Measurements from ENCODE around the gene MSMB. TPM values are rescaled to one million over a fixed set of nuclear protein-coding genes. Genes with fewer than 3 reads are reported as not detected.

The MSMB gene
- total RNA-seq, 6 experiments from 2014 or later, result 0.65 TPM; not detected in 5

DNA sequence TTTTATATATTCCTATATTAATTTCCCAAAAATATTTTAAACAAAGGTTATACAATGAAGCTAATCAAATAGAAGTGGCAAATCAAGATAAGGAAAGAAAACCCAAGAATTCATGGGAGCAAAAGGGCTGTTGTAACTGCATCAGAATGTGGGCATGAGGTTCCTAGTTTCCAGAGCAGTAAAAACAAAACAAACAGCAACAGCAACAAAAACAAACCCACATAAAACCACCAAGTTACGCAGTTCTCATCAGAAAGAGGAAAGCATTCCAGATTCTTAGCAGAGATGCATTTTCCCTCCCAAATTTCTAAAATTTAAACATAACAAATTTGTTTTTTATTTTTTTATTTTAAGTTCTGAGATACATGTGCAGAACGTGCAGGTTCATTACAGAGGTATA lies 34.8 kb upstream of the MSMB start:
- H3K36me3 Mint-ChIP-seq (ENCODE audit: low read depth), result no peaks in the 10 kb centered on the region
- peaks cover 16% of the 10 kb centered on the region for H3K27me3 Mint-ChIP-seq (ENCODE audit: insufficient read depth)
- DNase-seq, result no peak
- peaks cover 7% of the 10 kb centered on the region; the same call in 1 of the 2 replicates for H3K9me3 Mint-ChIP-seq
- no peak overlapping the region for H3K27ac Mint-ChIP-seq
- H3K4me3 Mint-ChIP-seq, result no peak overlapping the region
- H3K4me1 Mint-ChIP-seq (ENCODE audit: low read depth), result peaks cover 24% of the 10 kb centered on the region
- TF ChIP-seq, protein P1, sequence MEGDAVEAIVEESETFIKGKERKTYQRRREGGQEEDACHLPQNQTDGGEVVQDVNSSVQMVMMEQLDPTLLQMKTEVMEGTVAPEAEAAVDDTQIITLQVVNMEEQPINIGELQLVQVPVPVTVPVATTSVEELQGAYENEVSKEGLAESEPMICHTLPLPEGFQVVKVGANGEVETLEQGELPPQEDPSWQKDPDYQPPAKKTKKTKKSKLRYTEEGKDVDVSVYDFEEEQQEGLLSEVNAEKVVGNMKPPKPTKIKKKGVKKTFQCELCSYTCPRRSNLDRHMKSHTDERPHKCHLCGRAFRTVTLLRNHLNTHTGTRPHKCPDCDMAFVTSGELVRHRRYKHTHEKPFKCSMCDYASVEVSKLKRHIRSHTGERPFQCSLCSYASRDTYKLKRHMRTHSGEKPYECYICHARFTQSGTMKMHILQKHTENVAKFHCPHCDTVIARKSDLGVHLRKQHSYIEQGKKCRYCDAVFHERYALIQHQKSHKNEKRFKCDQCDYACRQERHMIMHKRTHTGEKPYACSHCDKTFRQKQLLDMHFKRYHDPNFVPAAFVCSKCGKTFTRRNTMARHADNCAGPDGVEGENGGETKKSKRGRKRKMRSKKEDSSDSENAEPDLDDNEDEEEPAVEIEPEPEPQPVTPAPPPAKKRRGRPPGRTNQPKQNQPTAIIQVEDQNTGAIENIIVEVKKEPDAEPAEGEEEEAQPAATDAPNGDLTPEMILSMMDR (IDR thresholded peaks at IDR 0.05), result no peak

DNA sequence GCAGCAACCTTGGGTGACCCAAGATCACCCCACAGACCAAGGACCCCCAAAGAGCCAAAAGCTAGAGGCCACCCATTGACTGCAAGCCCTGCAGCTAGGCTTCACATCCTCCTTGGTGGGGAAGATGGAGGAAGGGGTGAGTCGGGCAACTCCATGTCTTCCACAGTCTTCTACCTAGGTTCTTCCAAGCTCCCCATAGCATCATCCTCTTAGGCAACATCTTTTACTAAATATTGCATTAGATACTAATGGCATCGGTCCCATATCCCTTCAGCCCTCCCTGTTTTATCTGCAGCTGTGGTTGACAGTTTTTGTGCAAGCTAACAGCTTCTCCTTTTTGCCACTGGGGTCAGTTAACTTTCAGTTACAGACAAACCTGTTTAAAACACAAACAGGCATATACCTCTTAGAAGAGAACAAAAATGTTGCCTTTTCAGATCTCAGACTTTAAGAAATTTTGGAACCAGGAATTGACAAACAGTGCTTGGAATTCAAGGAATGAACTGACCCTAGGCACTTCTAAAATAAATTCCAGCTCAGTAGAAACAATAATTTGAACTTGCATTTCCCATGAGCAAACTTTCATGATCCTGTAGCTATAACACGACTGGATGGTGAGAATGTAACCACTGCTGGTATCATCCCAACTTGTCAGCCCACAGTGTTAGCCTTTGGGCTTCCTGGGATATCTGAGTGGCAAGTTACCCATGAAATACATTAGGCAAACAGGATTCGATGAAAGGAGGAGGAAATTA lies 33.9 kb upstream of the MSMB start:
- TF ChIP-seq, protein P1 (IDR thresholded peaks at IDR 0.05), result no peak

DNA sequence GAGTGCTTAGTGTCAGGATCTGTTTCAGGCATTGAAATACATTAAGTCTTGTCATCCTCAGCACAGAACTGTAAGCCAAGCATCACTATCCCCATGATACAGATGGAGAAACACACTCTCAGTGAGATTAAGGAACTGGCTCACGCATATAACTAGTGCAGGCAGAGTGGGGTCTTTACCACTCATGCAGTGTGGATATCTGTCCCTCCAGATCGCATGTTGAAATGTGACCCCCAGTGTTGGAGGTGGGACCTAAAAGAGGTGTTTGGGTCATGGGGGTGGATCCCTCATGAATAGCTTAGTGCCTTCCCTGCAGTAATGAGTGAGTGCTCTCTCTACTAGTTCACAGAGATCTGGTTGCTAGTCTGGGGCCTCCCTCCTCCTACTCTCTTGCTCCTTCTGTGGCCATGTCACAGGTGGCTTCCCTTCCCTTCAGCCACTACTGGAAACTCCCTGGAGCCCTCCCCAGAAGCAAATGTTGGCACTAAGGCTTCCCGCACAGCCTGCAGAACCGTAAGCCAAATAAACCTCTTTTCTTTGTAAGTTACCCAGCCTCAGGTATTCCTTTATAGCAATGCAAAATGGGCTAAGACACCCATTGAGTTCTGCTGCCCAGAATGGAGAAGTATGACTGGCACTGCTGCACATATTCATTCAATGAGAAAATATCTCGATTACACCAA lies 31.8 kb upstream of the MSMB start:
- H3K9me3 Mint-ChIP-seq, result peaks cover 7% of the 10 kb centered on the region; the same call in 1 of the 2 replicates
- H3K36me3 Mint-ChIP-seq (ENCODE audit: low read depth), result no peaks in the 10 kb centered on the region
- no peak for DNase-seq

More for the DNA sequence above, 33.9 kb upstream of the MSMB start:
- Mint-ChIP-seq H3K4me1 (ENCODE audit: low read depth) (peaks cover 24% of the 10 kb centered on the region), H3K36me3 (ENCODE audit: low read depth) (no peaks in the 10 kb centered on the region), H3K27ac (no peak overlapping the region), H3K27me3 (ENCODE audit: insufficient read depth) (peaks cover 16% of the 10 kb centered on the region), H3K9me3 (peaks cover 7% of the 10 kb centered on the region; the same call in 1 of the 2 replicates), H3K4me3 (no peak overlapping the region)
- DNase-seq, result no peak

DNA sequence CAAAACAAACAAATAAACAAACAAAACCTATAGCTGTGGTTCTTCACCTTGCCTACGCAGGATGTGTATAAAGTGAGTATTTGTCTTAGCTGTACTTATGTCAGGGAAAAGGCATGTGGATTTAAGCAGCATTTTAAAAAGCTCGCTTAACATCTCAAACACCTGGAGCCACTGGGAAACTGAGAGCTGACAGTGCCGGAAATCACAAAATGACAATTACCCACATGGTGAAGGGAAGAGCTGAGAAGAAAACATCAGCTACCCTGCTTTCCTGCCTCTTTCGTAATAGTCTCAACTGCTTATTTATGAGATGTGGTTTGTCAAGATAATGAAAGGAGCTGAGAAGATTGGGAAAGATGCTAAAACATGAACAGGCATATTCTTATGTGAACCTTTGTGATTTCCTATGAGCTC lies 31.1 kb upstream of the MSMB start:
- H3K9me3 Mint-ChIP-seq, result peaks cover 2% of the 10 kb centered on the region; the same call in 1 of the 2 replicates
- TF ChIP-seq, protein P1 (IDR thresholded peaks at IDR 0.05), result no peak
- H3K4me3 Mint-ChIP-seq, result no peak overlapping the region
- peaks cover 16% of the 10 kb centered on the region for H3K4me1 Mint-ChIP-seq (ENCODE audit: low read depth)
- no peaks in the 10 kb centered on the region for H3K36me3 Mint-ChIP-seq (ENCODE audit: low read depth)
- no peak for DNase-seq
- peaks cover 17% of the 10 kb centered on the region for H3K27me3 Mint-ChIP-seq (ENCODE audit: insufficient read depth)
- H3K27ac Mint-ChIP-seq, result no peak overlapping the region

More for the DNA sequence above, 31.8 kb upstream of the MSMB start:
- H3K27ac Mint-ChIP-seq, result no peak overlapping the region
- TF ChIP-seq, protein P1 (IDR thresholded peaks at IDR 0.05), result no peak
- H3K4me3 Mint-ChIP-seq, result no peak overlapping the region
- peaks cover 16% of the 10 kb centered on the region for H3K4me1 Mint-ChIP-seq (ENCODE audit: low read depth)
- H3K27me3 Mint-ChIP-seq (ENCODE audit: insufficient read depth), result peaks cover 22% of the 10 kb centered on the region

DNA sequence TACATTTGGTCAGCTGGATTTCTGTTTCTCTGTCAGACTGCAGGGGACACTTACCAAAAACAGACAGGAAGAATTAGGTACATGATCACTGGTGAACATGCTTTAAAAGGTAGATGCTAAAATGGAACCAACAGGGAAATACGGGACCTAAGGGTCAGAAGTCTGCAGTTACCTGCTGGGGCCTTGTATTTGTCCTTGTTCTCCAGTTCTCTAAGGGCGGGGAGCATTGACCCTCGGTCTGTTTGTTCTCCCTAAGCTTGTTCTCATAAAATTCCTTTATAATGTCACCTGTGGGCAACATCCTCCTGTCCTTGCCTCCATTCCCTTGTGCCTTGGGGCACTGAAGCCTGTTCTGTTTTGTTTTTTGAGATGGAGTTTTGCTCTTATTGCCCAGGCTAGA lies 29.8 kb upstream of the MSMB start:
- Mint-ChIP-seq H3K4me3 (no peak overlapping the region), H3K4me1 (ENCODE audit: low read depth) (peaks cover 11% of the 10 kb centered on the region)
- TF ChIP-seq, protein P1 (IDR thresholded peaks at IDR 0.05), result no peak

More for the DNA sequence above, 29.8 kb upstream of the MSMB start:
- Mint-ChIP-seq H3K27me3 (ENCODE audit: insufficient read depth) (peaks cover 19% of the 10 kb centered on the region), H3K27ac (no peak overlapping the region), H3K9me3 (no peaks in the 10 kb centered on the region), H3K36me3 (ENCODE audit: low read depth) (no peaks in the 10 kb centered on the region)
- no peak for DNase-seq
